GM12873 (cell line): ENCODE measurements around the gene CSF1R.

Experiments
- TF ChIP-seq, protein P1 (sequence below): IDR thresholded peaks from 2 replicates; pipeline ENCODE4 v1.5.1; 2012; ENCODE audit warnings: low read depth, mild to moderate bottlenecking, moderate library complexity, low read length, control low read depth; ENCODE audit not compliant: insufficient read depth; ENCODE audit errors: missing control alignments

CSF1R gene

GRCh38 chr5:150114773-150115408 is 28.5 kb upstream of the CSF1R start:
- TF ChIP-seq, protein P1, sequence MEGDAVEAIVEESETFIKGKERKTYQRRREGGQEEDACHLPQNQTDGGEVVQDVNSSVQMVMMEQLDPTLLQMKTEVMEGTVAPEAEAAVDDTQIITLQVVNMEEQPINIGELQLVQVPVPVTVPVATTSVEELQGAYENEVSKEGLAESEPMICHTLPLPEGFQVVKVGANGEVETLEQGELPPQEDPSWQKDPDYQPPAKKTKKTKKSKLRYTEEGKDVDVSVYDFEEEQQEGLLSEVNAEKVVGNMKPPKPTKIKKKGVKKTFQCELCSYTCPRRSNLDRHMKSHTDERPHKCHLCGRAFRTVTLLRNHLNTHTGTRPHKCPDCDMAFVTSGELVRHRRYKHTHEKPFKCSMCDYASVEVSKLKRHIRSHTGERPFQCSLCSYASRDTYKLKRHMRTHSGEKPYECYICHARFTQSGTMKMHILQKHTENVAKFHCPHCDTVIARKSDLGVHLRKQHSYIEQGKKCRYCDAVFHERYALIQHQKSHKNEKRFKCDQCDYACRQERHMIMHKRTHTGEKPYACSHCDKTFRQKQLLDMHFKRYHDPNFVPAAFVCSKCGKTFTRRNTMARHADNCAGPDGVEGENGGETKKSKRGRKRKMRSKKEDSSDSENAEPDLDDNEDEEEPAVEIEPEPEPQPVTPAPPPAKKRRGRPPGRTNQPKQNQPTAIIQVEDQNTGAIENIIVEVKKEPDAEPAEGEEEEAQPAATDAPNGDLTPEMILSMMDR = no peak

GRCh38 chr5:150114102-150114641 is 27.8 kb upstream of the CSF1R start:
- TF ChIP-seq, protein P1 = no peak

GRCh38 chr5:150113047-150113744 is 26.8 kb upstream of the CSF1R start:
- TF ChIP-seq, protein P1 = no peak

DNA sequence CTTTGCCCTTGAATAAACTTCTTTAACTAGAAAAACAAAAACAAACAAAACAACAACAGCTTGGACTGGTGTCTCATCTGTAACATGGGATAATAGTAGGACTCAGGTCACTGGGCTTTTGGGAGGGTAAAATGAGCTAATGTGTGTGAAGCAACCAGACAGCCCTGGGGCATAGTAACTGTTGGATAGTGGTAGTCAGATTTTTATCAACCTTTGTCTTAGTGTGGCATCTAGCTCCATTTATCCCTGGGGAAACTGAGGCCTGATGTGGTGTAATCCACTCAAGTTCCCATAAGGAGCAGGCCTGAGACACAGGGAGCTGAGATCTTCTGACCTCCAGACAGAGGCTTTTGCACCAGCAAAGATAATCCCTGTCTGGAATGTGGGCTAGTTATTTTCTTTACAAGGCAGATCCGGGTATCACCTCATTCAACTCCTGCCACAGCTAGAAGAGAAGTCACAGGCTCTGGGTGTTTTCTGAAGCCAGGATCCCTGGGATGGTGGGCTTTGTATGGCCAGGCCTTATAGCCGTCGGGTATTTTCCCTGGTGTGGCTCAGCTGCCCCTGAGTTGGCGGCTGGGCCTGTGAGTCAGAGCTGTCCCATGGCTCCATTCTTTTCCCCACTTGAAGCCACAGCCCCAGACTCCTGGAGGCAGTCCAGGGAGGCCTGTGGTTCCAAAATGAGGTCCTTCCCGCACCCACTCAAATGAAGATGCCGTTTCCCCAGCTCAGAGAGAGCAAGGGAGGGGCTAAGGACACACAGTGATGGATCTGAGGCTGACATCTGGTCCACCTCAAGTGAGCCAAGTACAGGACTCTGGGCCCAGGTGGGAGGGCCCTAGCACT is 26.1 kb upstream of the CSF1R start:
- TF ChIP-seq, protein P1 = no peak

DNA sequence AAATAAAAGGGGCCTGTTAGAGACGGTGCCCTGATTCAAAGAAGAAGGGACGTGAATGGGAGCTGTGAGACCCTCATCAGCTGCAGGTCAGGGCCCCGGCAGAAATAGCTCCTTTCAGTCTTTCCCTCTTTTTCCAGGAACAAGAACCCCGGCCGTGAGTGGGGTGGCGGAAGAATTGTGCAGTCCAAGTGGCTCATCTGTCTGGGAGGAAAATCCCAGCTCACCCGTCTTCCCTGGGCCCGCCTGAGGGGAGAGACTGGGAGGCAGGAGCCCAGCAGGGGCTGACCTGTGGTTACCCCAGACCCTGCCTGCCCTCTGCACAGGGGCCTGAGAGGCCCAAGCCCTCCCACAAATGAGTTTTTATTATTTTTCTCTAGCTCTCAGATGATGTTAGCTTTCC is 24.8 kb upstream of the CSF1R start:
- TF ChIP-seq, protein P1 = no peak

DNA sequence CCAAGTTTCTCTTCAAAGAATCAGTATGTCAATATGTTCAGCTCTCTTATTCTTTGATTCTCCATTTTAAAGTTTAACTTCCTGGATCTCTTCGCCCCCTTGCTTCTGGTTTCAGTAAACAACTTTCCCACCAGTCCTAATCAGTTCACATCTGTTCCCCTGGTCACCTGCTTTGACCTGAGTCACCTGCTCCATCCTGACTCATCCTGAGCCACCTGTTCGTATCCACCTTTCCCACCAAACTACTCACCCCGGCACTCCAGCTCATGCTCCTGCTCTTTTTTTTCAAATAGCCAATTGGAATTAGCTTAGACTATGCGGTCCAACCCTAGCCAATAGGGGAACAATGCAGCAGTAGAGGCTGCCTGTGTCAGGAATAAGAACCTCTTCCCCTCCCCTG is 23.6 kb upstream of the CSF1R start:
- TF ChIP-seq, protein P1 = no peak
